Embryonic facial prominence (tissue), 1 donor: ENCODE measurements around the gene TMEM144.

ENCODE experiments used
- DNase-seq: peaks from one replicate; pipeline ENCODE4 v3.0.0-alpha.2; 2016; ENCODE audit errors: extremely low spot score

TMEM144 gene

DNA sequence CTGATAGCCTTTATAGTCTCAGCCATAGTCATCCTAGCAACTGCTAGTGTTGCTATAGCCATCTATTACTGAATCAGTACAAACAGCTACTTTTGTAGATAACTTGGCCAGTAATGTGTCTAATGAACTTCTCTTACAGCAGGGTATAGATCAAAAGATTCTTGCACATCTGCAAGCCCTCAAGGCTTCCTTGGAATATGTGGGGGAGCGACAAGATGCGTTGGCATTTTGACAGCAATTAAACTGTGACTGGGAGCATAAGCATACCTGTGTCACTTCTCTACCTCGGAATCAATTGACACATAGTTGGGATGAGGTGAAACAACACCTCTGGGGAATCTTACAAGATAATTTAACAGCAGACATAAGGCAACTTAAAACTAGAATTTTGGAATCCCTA, 87.6 kb downstream of the TMEM144 start:
- no peak for DNase-seq

- no peak for DNase-seq
Measured at GRCh38 chr4:158299459-158300007, 89.2 kb downstream of the TMEM144 start.

GRCh38 chr4:158300012-158300411, 89.7 kb downstream of the TMEM144 start:
- DNase-seq = no peak

- DNase-seq = no peak
Measured at GRCh38 chr4:158302076-158302866, 92.0 kb downstream of the TMEM144 start.

DNA sequence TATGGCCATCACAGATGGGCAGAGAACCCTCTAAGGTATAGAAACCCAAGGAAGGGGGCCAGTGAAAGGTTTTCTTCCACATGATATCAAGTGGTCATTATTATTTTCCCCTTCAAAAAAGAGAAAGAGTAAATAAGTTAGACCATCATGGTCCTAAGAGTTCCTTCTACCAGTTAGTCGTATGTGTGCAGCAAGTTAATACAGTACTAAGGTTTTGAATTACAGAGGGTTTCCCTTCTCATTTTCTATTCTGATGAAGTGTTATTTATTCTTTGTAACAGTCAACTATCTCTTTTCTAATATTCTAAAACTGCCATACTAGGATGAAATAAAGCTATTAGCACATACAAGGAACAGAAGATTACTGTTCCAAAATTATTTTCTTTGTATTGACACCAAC, 94.4 kb downstream of the TMEM144 start:
- no peak for DNase-seq
